ENCODE results near the gene TPPP.

DNA sequence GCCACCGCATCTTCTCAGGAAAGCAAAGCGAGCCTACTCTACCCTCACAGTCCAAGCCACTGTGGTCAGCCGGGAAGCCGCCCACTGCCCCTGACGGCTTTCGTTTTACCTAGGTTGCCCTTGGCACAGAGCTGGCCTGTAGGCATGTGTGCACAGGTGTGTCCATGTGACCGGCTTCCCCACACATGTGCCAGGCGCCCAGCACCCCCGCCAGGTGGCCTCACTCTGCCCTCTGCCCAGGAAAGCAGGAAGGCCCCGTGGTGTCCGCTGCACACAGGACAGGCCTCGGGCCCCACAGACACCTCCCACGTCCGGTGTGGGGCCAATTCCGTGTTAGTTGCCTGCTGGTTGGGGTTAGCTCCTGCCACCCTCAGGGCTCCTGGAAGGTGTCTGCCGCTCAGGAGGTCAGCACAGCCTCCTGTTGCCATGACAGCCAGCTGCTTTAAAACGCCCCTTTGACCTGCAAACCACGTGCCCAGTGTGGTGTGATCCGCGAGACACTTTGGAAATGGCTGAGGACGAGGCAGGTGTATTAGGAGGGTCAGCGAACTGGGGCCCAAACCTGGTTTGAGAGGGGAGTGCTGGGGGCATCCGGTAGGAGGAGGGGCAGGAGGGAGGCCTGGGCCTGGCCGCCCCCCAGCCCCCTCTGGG lies 28.7 kb downstream of the TPPP start:
- TF ChIP-seq POLR2A (IDR thresholded peaks at IDR 0.05) = no peak
- TF ChIP-seq, protein P1, sequence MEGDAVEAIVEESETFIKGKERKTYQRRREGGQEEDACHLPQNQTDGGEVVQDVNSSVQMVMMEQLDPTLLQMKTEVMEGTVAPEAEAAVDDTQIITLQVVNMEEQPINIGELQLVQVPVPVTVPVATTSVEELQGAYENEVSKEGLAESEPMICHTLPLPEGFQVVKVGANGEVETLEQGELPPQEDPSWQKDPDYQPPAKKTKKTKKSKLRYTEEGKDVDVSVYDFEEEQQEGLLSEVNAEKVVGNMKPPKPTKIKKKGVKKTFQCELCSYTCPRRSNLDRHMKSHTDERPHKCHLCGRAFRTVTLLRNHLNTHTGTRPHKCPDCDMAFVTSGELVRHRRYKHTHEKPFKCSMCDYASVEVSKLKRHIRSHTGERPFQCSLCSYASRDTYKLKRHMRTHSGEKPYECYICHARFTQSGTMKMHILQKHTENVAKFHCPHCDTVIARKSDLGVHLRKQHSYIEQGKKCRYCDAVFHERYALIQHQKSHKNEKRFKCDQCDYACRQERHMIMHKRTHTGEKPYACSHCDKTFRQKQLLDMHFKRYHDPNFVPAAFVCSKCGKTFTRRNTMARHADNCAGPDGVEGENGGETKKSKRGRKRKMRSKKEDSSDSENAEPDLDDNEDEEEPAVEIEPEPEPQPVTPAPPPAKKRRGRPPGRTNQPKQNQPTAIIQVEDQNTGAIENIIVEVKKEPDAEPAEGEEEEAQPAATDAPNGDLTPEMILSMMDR (IDR thresholded peaks at IDR 0.05) = no peak
- TF ChIP-seq POLR2AphosphoS5 (IDR thresholded peaks at IDR 0.05) = no peak
- TF ChIP-seq EP300 (IDR thresholded peaks at IDR 0.05) = no peak
